ENCODE results near the gene USP11.
A peak's percentile ranks its signal among the peaks of the same experiment; 100 is the strongest.

The USP11 gene

DNA sequence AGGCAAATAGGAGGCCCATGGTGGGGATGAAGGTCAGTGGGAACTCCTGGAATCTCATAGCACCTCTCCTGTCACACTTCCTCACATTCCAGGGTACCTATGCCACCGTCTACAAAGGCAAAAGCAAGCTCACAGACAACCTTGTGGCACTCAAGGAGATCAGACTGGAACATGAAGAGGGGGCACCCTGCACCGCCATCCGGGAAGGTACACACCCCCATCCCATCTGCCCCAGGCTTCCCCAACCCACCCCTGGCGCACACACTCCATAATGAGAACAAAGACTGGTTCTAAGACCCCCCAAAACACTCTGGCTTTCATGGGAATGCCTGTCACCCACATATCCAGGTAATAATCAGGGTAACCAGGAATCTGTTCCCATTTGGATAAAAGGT lies 7.9 kb upstream of the USP11 start:
- DNase-seq (ENCODE audit: low spot score) = no peak

DNA sequence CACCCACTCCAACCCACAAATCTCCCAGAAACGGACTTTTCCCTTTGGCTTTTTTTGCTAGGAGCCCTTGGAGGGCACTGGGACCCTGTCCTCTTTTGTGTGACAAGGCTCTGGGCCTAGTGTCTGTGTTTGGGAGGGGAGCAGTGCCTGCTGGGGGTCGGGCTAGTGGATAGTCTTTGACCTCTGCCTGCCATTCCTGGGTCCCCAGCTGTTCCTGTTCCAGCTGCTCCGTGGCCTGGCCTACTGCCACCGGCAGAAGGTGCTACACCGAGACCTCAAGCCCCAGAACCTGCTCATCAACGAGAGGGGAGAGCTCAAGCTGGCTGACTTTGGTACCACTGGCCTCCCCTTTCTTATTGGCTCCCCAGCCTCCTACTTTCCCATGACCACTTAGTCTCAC lies 6.7 kb upstream of the USP11 start:
- no peak for DNase-seq (ENCODE audit: low spot score)

DNA sequence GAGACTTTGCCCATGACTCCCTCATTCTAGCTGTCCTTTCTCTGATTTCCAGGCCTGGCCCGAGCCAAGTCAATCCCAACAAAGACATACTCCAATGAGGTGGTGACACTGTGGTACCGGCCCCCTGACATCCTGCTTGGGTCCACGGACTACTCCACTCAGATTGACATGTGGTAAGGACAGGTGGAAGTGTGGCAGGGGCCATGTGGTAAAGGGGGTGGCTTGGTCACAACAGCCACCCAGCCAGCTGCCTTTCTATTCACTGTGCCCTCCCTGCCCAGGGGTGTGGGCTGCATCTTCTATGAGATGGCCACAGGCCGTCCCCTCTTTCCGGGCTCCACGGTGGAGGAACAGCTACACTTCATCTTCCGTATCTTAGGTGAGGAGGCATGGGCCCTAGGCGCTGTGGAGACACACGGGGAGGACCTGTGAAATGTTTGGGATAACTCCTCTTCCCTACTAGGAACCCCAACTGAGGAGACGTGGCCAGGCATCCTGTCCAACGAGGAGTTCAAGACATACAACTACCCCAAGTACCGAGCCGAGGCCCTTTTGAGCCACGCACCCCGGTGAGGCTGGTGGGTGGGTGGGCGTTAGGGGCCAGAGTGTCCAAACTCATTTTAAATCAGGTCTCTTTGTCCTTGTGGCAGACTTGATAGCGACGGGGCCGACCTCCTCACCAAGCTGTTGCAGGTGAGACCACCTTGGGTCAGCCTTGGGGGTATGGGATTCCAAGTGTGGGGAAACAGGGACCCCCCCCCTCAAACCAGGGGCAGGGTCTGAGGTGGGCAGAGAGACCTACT lies 6.1 kb upstream of the USP11 start:
- no peak for DNase-seq (ENCODE audit: low spot score)

DNA sequence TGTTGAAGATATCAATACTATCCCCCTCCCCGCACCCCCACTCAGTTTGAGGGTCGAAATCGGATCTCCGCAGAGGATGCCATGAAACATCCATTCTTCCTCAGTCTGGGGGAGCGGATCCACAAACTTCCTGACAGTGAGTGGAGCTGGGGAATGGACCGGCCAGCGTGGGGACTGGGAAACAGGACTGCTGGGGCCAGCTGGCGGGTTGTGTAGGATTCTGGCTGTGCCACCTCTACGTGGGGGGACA lies 5.5 kb upstream of the USP11 start:
- DNase-seq (ENCODE audit: low spot score) = no peak

DNA sequence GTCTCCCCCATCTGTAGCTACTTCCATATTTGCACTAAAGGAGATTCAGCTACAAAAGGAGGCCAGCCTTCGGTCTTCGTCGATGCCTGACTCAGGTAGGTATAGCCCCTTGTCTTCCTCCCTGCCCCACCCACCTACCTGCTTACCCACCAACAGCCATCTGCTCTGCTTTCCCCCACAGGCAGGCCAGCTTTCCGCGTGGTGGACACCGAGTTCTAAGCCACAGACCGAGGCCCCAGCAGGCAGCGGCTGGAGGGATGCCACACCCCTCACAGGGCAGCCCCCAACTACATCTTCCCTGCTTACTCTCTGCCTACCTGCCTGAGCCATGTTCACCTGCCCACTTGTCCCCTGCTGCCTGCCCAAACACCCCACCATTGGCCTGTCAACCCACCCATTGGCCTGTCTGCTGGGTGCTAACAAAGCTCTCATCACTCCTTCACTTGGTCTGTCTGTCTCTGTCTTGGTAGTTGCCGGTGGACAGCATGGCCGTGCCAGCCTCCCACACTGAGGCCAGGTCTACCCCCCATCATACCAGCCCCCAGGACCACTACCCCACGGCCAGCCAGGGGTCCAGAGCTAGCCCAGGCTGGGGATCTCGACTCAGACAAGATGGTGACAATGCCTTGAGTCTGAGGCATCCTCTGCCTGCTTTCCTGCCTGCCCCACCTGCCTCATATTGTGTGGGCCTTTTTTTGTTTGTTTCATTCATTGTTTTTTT lies 4.1 kb upstream of the USP11 start:
- DNase-seq (ENCODE audit: low spot score) = no peak

DNA sequence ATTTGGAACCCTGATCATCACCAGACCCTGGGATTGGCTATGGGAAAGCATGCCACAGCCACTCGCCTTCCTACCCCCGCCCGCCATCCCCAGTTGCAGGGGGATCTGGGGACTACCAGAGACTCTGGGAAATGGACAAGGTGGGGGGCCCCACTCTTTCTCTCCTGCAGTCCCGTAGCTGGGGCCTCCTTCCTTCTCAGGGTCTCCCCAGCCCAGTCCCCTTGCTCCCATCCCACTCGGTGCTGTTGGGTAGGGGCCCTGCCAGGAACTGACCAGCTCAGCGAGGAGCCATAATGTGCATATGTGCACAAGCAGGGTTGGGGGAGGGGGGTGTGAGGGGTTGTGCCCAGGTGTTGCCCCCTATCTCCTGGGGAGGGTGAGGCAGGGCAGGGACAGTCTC lies 3.4 kb upstream of the USP11 start:
- no peak for DNase-seq (ENCODE audit: low spot score)

DNA sequence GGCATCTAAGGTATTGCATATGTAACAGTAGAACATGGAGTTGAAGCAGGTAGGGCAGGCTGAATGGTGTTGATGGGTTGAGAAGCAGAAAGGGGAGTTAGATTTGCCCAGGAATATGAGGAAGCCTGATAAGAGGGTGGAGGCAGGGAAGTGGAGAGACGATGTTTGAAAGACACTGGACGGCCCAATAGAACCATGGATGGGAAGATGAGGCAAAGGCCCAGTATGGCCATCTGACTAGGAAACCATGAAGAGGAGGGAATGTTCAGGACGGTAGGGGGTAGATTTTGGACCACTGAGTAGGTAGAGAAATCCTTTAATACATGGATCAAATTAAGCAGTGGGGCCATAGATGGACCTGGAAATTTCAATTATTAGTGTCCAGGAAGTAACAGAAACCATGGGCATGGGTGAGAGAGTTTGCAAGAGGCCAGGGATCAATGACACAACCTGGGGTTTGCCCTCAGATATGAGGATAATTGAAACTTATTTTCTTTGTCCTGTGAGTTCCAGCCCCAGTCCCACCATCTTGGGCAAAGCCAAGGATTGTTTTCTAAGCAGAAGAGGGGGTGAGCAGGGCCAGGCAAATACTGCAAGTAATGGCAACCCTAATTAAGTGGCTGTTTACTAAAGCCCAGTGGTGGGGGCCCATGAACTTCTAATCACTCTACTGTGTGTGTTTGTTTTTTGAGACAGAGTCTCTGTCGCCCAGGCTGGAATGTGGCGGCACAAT lies 2.5 kb upstream of the USP11 start:
- DNase-seq (ENCODE audit: low spot score) = no peak

DNA sequence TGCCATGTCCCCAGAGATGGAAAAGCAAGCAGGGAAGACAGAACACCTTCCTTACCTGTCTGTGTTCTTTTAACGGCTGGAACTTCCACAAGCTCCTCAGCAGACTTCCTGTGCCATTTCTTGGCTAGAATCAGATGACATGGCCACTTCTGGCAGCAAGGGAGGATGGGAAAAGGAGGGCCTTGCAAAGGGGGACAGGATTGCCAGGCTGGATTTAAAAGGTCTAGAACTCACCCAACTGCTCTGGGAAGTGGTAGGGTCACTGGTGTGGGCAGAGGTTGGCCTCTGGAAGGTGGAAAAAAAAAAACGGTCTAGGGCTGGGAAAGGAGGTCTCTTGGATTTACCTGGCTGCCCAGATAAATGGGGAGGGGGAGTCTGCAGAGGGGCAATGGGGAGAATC lies 1.6 kb upstream of the USP11 start:
- no peak for DNase-seq (ENCODE audit: low spot score)

DNA sequence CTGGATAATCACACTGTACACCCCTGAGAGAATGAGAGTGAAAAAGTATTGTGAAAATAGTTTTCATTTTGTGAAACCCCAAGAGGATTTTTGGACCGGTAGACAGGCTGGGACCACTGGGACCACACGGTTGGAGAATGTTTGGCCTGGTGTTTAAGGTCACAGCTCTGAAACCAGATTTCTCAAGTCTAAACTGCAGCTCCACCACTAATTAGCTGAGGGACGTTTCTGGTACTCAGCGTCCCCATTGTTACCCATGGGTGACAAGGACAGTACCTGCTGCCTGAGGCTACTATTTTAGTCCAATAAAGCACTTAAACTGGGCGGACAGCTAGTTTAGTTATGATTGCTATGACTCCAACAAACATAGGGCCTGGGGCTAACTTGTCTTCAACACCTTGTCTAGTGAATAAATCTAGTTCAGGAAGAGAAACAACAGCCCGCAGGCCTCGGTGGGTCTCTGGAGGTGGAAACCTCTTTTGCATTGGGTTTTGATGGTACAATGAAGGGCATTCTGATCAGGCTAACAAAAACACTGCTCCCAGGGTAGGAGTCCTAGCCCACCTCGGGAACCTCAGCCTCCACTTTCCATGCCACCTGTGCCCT lies 509 bp upstream of the USP11 start:
- no peak for DNase-seq (ENCODE audit: low spot score)

DNA sequence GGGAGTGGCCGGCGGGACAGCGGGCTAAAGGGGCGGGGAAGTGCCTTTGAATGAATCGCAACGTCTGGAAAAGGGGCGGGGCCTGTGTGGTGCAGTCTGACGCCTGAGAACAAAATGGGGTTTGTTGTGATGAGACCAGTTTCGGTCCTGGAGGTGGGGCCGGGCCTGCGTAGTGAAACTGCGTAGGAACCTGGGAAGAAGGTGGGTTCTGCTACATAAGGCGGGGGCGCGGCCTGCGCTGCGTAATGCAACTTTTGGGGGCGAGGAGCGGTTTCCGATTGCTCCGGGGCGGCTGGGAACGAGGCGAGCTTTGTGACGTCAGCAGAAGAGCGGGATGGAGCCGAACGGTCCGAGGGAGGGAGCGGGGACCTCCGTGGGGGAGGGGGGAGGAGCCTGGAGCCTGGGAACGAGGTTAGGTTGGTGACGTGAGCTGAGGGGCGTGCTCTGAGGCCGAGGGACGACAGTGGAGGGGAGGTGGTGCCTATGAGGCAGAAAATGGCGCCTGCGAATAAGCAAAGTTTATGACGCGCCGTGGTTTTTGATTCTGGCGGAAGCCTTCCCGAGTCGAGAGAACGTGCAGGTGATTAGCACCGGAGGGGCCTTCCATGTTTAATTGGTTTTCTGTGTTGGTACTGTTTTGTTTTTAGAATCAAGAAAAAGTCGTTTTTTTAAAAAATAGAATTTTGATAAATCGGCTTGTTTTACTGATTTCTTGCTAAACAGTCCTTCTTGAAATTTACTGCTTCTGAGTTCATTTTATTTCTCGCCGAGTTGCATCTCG lies 714 bp downstream of the USP11 start:
- peak; percentile 96 for DNase-seq (ENCODE audit: low spot score)

DNA sequence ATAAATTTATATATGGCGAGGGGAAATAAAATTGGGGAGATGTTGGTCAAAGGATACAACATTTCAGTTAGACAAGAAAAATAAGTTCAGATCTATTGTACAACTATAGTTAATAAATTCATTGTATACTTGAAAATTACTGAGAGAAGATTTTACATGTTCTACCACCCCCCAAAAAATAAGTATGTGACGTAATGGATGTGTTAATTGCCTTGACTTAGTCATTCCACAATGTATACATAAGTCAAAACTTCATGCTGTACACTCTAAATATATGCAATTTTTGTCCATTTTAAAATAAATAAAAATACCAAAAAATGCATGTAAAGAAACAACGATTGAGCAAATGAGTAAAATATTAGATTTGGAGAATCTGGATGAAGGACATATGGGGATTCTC lies 1.8 kb downstream of the USP11 start:
- DNase-seq (ENCODE audit: low spot score) = no peak

DNA sequence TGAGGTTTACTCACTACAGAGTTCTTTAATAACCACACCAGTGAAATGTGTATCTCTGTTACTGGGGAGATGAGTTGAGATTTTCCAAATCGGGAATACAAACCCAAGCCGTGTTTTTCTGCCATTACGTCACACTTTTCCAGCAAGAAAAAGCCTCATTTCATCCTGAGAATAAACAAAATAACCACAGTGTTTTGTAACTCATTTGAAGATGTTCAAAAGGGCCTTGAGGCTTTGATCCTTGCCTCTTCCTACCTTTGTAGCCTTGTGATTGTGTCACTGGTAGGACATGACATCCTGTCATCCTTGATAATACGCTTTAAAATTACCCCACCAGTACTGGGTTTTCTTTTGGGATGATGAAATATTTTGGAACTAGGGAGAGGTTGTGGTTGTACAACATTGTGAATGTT lies 2.9 kb downstream of the USP11 start:
- no peak for DNase-seq (ENCODE audit: low spot score)

DNA sequence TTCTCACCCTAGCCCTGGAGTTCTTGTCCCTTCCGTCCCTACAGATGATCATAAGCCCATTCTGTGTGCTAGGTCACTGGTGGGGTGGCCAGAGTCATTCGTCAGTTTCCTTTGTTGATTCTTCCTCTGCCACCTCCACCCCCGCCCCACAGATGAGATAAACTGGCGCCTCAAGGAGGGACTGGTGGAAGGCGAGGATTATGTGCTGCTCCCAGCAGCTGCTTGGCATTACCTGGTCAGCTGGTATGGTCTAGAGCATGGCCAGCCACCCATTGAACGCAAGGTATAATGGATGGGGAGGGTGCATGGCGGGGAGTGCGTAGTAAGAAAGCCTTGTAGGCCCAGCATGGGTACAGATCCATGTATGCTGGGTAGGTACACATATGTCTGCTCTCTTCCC lies 6.4 kb downstream of the USP11 start:
- no peak for DNase-seq (ENCODE audit: low spot score)

DNA sequence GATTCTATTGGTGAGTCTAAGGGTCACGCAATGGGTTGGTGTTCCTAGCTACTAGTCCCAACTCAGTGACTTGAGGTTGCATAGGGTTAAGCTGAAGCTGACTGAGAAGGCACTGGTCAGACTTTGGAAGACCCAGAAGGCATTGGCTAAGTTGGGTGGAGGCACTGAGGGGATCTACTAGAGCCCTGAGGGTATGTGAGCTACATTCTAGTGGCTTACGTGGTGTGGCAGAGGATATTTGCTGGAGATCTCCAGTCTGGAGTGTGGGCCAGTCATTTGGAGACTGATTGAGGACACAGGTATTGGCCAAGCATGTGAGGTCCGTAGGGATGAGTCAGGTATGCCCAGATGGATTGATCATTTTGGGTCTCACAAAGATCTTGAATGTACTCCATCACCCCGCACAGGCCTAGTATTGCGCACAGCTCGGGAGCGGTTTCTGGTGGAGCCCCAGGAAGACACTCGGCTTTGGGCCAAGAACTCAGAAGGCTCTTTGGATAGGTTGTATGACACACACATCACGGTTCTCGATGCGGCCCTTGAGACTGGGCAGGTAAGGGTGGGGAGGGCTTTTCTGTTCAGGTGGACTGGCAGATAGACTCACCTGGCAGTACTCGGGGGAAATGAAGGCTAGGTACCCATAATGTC lies 7.2 kb downstream of the USP11 start:
- no peak for DNase-seq (ENCODE audit: low spot score)

DNA sequence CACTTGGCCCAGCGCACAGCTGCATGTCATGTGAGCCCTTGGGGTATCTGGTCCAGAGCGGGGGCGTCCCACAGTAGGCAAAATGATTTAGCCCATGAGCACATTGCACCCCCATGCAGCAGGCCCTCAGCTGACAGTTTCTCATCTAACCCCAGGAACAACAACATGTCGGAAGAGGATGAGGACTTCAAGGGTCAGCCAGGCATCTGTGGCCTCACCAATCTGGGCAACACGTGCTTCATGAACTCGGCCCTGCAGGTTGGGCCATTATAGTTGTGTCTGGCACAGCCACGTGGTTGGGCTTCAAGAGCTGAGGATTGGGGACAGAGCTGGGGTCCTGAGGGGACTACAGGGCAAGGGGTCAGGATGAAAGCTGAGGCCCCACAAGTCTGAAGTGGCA lies 7.8 kb downstream of the USP11 start:
- no peak for DNase-seq (ENCODE audit: low spot score)

DNA sequence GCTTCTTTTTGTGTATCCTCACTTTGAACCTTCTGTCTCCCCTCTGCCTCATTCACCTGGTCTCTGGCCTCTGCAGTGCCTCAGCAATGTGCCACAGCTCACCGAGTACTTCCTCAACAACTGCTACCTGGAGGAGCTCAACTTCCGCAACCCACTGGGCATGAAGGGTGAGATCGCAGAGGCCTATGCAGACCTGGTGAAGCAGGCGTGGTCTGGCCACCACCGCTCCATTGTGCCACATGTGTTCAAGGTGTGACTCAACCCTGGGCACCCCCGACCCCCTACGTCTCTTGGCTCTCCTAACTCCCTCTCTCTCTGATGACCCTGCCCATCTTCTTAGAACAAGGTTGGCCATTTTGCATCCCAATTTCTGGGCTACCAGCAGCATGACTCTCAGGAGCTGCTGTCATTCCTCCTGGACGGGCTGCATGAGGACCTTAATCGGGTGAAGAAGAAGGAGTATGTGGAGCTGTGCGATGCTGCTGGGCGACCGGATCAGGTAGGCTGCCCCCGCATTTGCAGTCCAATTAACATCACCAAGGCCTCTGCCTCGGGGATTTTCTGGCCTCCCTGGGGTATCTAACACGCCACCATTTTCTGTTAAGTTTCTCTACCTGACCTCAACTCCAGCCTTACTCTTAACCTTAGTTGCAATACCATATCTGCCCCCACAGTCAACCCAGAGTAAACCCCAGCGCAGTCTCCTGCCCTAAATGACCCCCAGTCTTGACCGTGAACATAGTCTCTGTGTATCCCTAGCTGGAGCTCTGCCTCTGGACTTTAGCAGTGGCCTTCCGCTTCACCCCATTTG lies 8.6 kb downstream of the USP11 start:
- no peak for DNase-seq (ENCODE audit: low spot score)

DNA sequence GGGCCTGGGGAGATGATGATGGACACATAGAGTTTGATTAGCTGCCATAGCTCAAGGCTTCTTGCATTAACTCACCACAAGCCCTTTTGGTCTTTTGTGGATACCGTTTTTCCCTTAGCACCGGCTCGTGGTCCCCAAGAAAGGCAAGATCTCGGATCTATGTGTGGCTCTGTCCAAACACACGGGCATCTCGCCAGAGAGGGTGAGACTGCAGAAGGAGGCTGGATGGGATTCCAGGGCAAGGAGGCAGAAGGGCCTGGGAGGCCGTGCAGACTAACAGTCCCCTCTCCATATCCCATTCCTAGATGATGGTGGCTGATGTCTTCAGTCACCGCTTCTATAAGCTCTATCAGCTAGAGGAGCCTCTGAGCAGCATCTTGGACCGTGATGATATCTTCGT lies 9.5 kb downstream of the USP11 start:
- DNase-seq (ENCODE audit: low spot score) = no peak

DNA sequence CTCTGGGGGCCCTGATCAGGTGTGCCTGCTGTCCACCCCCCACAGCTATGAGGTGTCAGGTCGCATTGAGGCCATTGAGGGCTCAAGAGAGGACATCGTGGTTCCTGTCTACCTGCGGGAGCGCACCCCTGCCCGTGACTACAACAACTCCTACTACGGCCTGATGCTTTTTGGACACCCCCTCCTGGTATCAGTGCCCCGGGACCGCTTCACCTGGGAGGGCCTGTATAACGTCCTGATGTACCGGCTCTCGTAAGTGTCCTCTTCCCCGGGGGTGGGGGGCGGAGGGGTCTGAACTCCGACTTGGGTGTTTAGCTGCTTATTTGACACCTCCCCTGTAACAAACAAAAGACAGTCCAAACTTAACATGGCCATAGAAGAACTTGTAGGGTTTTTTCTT lies 10.5 kb downstream of the USP11 start:
- no peak for DNase-seq (ENCODE audit: low spot score)

DNA sequence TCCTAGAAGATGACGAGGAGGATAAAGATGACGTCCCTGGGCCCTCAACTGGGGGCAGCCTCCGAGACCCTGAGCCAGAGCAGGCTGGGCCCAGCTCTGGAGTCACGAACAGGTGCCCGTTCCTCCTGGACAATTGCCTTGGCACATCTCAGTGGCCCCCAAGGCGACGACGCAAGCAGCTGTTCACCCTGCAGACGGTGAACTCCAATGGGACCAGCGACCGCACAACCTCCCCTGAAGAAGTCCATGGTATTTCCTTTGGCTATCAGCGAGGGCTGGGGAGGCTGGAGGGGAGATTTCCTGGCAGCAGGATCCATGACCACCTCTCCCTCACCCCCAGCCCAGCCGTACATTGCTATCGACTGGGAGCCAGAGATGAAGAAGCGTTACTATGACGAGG lies 11.9 kb downstream of the USP11 start:
- DNase-seq (ENCODE audit: low spot score) = no peak

DNA sequence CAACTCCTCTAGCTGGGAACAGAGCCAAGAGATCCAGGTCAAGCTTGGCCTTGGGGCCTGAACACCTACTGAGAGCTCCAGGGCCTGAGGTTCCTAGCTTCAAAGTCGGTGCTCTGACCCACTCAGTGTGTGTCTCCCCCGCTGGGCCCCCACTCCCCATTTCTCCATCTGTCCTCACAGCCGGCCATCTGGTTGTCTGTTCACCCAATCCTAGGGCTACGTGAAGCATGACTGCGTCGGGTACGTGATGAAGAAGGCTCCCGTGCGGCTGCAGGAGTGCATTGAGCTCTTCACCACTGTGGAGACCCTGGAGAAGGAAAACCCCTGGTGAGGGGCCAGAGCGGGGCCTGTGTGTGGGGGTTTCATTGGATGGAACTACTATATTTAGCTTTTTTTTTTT lies 12.3 kb downstream of the USP11 start:
- no peak for DNase-seq (ENCODE audit: low spot score)

Data from CD4-positive, alpha-beta T cell treated with Interleukin-15 for 4 hours (primary cell).